ENCODE measurements around the gene CPA5. TPM values are rescaled to one million over a fixed set of nuclear protein-coding genes. Genes with fewer than 3 reads are reported as not detected.

The CPA5 gene
- total RNA-seq, 1 experiment from 2014 or later: not detected

DNA sequence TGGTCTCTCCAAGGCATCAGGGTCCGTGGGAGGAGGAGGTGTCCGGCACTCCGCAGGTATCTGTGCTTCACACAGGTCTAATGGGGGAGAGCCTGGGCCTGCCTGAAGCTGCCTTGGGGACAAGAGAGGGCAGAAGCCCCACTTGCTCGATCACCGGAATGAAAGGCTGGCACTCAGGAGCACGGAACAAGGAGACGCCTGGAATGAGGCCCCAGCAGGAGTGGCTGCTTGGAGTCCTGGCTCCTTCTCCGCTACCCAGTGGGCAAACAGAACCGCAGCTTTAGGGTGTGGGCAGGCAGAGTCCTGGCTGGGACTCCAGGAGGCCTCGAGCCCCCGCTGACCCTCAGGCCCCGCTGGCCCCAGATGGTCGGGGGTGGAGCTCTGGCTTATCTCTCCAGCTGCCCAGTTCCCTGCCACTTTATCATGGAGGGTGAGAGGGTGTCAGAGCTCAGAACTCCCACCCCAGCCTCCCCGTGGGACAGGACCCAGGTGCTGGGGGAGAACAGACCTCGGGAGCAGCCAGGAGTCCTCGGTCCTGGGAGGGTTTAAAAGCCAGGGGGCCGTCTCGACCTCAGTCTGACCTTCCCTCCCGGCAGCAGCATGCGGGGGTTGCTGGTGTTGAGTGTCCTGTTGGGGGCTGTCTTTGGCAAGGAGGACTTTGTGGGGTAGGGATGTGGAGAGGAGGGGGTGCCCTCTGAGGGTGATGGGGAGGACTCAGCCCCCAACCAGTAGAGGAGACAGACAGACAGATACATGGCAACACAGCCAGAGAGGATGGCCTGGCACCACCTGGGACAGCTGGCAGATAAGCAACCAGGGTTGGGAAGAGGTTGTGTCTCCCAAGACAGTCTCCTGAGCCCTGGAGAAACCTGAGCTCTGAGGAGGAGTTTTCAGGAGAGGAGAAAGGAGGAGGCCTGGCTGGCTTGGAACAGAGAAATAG lies 35.6 kb downstream of the CPA5 start, which contains the start of gene CPA1:
Gene CPA1 (plus strand): TSS at position 574 of the 940 bp plus-strand sequence. CDS start 27 bp downstream, at position 601.
- POLR2A ChIA-PET (ENCODE audit: unreplicated experiment): interaction anchor here (0.5 kb wide), 1 partner anchor 109 kb away, joined by 3 read pairs; no protein-coding TSS in a partner anchor

DNA sequence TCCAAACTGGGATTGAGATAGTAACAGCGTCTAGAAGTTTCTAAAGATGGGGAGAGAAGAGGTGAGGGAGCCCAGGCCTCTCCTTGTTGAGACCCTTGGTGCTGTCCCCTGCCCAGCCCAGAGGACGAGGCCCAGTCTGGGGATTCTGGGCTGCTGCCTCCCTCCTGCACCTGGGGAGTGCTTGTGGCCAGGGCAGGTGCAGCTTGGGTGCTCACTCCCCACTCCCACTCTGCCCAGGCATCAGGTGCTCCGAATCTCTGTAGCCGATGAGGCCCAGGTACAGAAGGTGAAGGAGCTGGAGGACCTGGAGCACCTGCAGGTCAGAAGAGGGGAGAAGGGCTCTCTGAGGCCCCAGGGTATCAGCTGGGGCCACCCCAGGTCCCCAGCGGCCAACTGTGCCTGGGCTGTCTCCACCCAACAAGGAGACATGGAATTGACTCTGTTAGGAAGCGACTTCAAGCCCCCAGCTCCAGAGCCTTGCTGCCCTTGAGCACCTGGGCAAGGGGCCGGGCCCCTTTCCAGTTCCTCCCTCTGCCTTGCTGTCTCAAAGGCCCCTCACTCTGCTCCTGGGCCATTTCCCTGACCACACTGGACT lies 36.3 kb downstream of the CPA5 start:
- Histone ChIP-seq H3K9ac (ENCODE audit: low read length) (no peak overlapping the region), H3K79me2 (ENCODE audit: low read length) (no peaks in the 10 kb centered on the region), H3K4me1 (ENCODE audit: insufficient read depth, low read length) (no peaks in the 10 kb centered on the region), H3K27me3 (ENCODE audit: low read length) (no peaks in the 10 kb centered on the region), H4K20me1 (ENCODE audit: low read length) (no peaks in the 10 kb centered on the region), H3K9me3 (ENCODE audit: low read length) (no peaks in the 10 kb centered on the region), H3F3A (ENCODE audit: low read length, unreplicated experiment) (no peaks in the 10 kb centered on the region), H3K4me3 (ENCODE audit: low read length) (no peak overlapping the region), H3K27ac (ENCODE audit: low read length) (no peak overlapping the region), H3K36me3 (ENCODE audit: low read depth, low read length) (no peaks in the 10 kb centered on the region), H2AFZ (ENCODE audit: low read length) (no peak overlapping the region), H3K9me2 (replicated peaks; ENCODE audit: low read length) (no peaks in the 10 kb centered on the region), H3K4me2 (ENCODE audit: low read length) (no peak overlapping the region)
- DNase-seq: no peak
- POLR2A ChIA-PET (ENCODE audit: unreplicated experiment): interaction anchor here (0.5 kb wide), 1 partner anchor 108 kb away, joined by 3 read pairs; no protein-coding TSS in a partner anchor
- intact Hi-C loops (cut with micrococcal nuclease): no loop called here
- BruUV-seq (replicated peaks): no TSS peak
- CTCF ChIA-PET: no interaction called here
- ATAC-seq: no peak
- TF ChIP-seq EZH2phosphoT487 (IDR thresholded peaks at IDR 0.05; ENCODE audit: borderline replicate concordance, low read length) (no peak), EZH2 (IDR thresholded peaks at IDR 0.05; ENCODE audit: low read length, unreplicated experiment) (no peak)
- TF ChIP-seq, protein P1, sequence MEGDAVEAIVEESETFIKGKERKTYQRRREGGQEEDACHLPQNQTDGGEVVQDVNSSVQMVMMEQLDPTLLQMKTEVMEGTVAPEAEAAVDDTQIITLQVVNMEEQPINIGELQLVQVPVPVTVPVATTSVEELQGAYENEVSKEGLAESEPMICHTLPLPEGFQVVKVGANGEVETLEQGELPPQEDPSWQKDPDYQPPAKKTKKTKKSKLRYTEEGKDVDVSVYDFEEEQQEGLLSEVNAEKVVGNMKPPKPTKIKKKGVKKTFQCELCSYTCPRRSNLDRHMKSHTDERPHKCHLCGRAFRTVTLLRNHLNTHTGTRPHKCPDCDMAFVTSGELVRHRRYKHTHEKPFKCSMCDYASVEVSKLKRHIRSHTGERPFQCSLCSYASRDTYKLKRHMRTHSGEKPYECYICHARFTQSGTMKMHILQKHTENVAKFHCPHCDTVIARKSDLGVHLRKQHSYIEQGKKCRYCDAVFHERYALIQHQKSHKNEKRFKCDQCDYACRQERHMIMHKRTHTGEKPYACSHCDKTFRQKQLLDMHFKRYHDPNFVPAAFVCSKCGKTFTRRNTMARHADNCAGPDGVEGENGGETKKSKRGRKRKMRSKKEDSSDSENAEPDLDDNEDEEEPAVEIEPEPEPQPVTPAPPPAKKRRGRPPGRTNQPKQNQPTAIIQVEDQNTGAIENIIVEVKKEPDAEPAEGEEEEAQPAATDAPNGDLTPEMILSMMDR (conservative IDR thresholded peaks at IDR 0.05; ENCODE audit: low read depth, low read length): no peak

More for the DNA sequence above, 35.6 kb downstream of the CPA5 start, which contains the start of gene CPA1:
- H4K20me1 ChIP-seq (ENCODE audit: low read length): no peaks in the 10 kb centered on the region
- H3K9me3 ChIP-seq (ENCODE audit: low read length): no peaks in the 10 kb centered on the region
- no peak within 1 kb of the TSS for H3K27ac ChIP-seq (ENCODE audit: low read length)
- H3K4me2 ChIP-seq (ENCODE audit: low read length): no peak within 1 kb of the TSS
- no peak within 1 kb of the TSS for H3K9ac ChIP-seq (ENCODE audit: low read length)
- H3K9me2 ChIP-seq (replicated peaks; ENCODE audit: low read length): no peaks in the 10 kb centered on the region
- H2AFZ ChIP-seq (ENCODE audit: low read length): no peak within 1 kb of the TSS
- TF ChIP-seq EZH2 (IDR thresholded peaks at IDR 0.05; ENCODE audit: low read length, unreplicated experiment): no peak
- no peak for TF ChIP-seq EZH2phosphoT487 (IDR thresholded peaks at IDR 0.05; ENCODE audit: borderline replicate concordance, low read length)
- TF ChIP-seq, protein P1 (conservative IDR thresholded peaks at IDR 0.05; ENCODE audit: low read depth, low read length): no peak
- H3K4me1 ChIP-seq (ENCODE audit: insufficient read depth, low read length): no peaks in the 10 kb centered on the region
- CTCF ChIA-PET: no interaction called here
- no peak within 1 kb of the TSS for H3K4me3 ChIP-seq (ENCODE audit: low read length)
- ATAC-seq: no peak
- no peaks in the 10 kb centered on the region for H3K36me3 ChIP-seq (ENCODE audit: low read depth, low read length)
- H3K79me2 ChIP-seq (ENCODE audit: low read length): no peaks in the 10 kb centered on the region
- H3F3A ChIP-seq (ENCODE audit: low read length, unreplicated experiment): no peaks in the 10 kb centered on the region
- H3K27me3 ChIP-seq (ENCODE audit: low read length): no peaks in the 10 kb centered on the region
- intact Hi-C loops (cut with micrococcal nuclease): no loop called here
- BruUV-seq (replicated peaks): no TSS peak
- no peak for DNase-seq
